BE2C (cell line): Measurements from ENCODE around the gene CCDC178.

Source experiments
- DNase-seq: peaks from one replicate; pipeline ENCODE4 v3.0.0-alpha.2; 2020
- H3K27me3 ChIP-seq: fragments of 250-450 bp; sonication (Bioruptor Pico); 2 replicates; pipeline ENCODE4 v1.5.1; 2020; ENCODE audit warnings: mild to moderate bottlenecking
- H3K36me3 ChIP-seq: fragments of 250-450 bp; sonication (Bioruptor Pico); 2 replicates; pipeline ENCODE4 v1.5.1; 2020; ENCODE audit warnings: mild to moderate bottlenecking
- H3K4me1 ChIP-seq: fragments of 250-450 bp; sonication (Bioruptor Pico); 2 replicates; pipeline ENCODE4 v1.5.1; 2020
- H3K4me3 ChIP-seq: 2 replicates; pipeline ENCODE4 v1.5.1; 2011; ENCODE audit warnings: low read depth, low read length
- H3K9me3 ChIP-seq: fragments of 250-450 bp; sonication (Bioruptor Pico); 2 replicates; pipeline ENCODE4 v1.5.1; 2020
- CTCF ChIP-seq: IDR thresholded peaks from 2 replicates; pipeline ENCODE4 v1.5.1; 2012; ENCODE audit warnings: mild to moderate bottlenecking, low read depth, low read length

CCDC178 gene

GRCh38 chr18:32889615-32890593, 550.6 kb downstream of the CCDC178 start:
- no peak for DNase-seq

GRCh38 chr18:32888306-32888705, 552.2 kb downstream of the CCDC178 start:
- Histone ChIP-seq H3K9me3 (no peaks in the 10 kb centered on the region), H3K27me3 (no peaks in the 10 kb centered on the region), H3K4me1 (no peaks in the 10 kb centered on the region), H3K4me3 (no peak overlapping the region), H3K36me3 (no peaks in the 10 kb centered on the region)
- no peak for TF ChIP-seq CTCF
- no peak for DNase-seq

More at GRCh38 chr18:32889615-32890593, 550.6 kb downstream of the CCDC178 start:
- H3K27me3 ChIP-seq: no peaks in the 10 kb centered on the region
- no peaks in the 10 kb centered on the region for H3K9me3 ChIP-seq
- no peak for TF ChIP-seq CTCF
- no peak overlapping the region for H3K4me3 ChIP-seq
- no peaks in the 10 kb centered on the region for H3K4me1 ChIP-seq
- no peaks in the 10 kb centered on the region for H3K36me3 ChIP-seq
